Bronchial epithelial cell (primary cell): ENCODE data around the gene HOXC11. TPM values are rescaled to one million over a fixed set of nuclear protein-coding genes. Genes with fewer than 3 reads are reported as not detected.
A peak's percentile ranks its signal among the peaks of the same experiment; 100 is the strongest.

ENCODE experiments used
- DNase-seq: peaks from one replicate; pipeline ENCODE4 v3.0.0-alpha.2; 2010; ENCODE audit warnings: low read depth
- FAIRE-seq: peaks from 2 replicates; lab custom pipeline; 2011; peaks lifted over from hg19 to GRCh38; lab: Jason Lieb, UNC
- H3K27me3 ChIP-seq: 2 replicates; pipeline ENCODE4 v1.5.1; 2011; ENCODE audit warnings: low read length; ENCODE audit not compliant: control insufficient read depth, insufficient read depth
- H3K36me3 ChIP-seq: 2 replicates; pipeline ENCODE4 v1.5.1; 2011; ENCODE audit warnings: low read length; ENCODE audit not compliant: control insufficient read depth, insufficient read depth
- H3K4me3 ChIP-seq: 2 replicates; pipeline ENCODE4 v1.5.1; 2011; ENCODE audit warnings: mild to moderate bottlenecking, low read depth, low read length, control low read depth
- CTCF ChIP-seq: IDR thresholded peaks from 2 replicates; pipeline ENCODE4 v1.5.1; 2011; ENCODE audit warnings: mild to moderate bottlenecking, moderate library complexity, low read length, control low read depth, inconsistent platforms; ENCODE audit not compliant: insufficient read depth, severe bottlenecking
- total RNA-seq: library from RNA; depleted of rRNA; stranded (reverse); fragments of >200 nt; gene quantifications from 2 replicates; pipeline ENCODE4 v1.2.1, GENCODE V29; 2014

The HOXC11 gene
- total RNA-seq, 1 donor from 2014 or later = not detected

- DNase-seq = no peak
Observed at GRCh38 chr12:54003625-54004024, 30.7 kb downstream of the HOXC11 start.

GRCh38 chr12:54004063-54004840 lies 31.3 kb downstream of the HOXC11 start:
- TF ChIP-seq CTCF = no peak
- DNase-seq = no peak
- H3K36me3 ChIP-seq = no peaks in the 10 kb centered on the region
- FAIRE-seq = no peak
- no peak overlapping the region for H3K4me3 ChIP-seq
- peaks cover 86% of the 10 kb centered on the region for H3K27me3 ChIP-seq

More at GRCh38 chr12:54003625-54004024, 30.7 kb downstream of the HOXC11 start:
- no peak for FAIRE-seq
- no peak for TF ChIP-seq CTCF
- H3K4me3 ChIP-seq = no peak overlapping the region
- H3K36me3 ChIP-seq = no peaks in the 10 kb centered on the region
- peaks cover 91% of the 10 kb centered on the region for H3K27me3 ChIP-seq

GRCh38 chr12:54004841-54005530 lies 32.1 kb downstream of the HOXC11 start:
- no peak overlapping the region for H3K4me3 ChIP-seq
- no peak for DNase-seq
- no peak for TF ChIP-seq CTCF
- peaks cover 88% of the 10 kb centered on the region for H3K27me3 ChIP-seq
- FAIRE-seq = no peak
- H3K36me3 ChIP-seq = no peaks in the 10 kb centered on the region

GRCh38 chr12:54005531-54005852 lies 32.6 kb downstream of the HOXC11 start:
- DNase-seq (no peak), FAIRE-seq (no peak)
- Histone ChIP-seq H3K36me3 (no peaks in the 10 kb centered on the region), H3K27me3 (peaks cover 88% of the 10 kb centered on the region), H3K4me3 (no peak overlapping the region)
- no peak for TF ChIP-seq CTCF

GRCh38 chr12:54005853-54006558 lies 33.1 kb downstream of the HOXC11 start:
- DNase-seq = peak; percentile 46

More at GRCh38 chr12:54005853-54006558, 33.1 kb downstream of the HOXC11 start:
- peak; percentile 91 for TF ChIP-seq CTCF
- no peak for FAIRE-seq
- H3K4me3 ChIP-seq = peak overlapping the region; percentile 5
- H3K36me3 ChIP-seq = no peaks in the 10 kb centered on the region
- peaks cover 87% of the 10 kb centered on the region for H3K27me3 ChIP-seq
